ENCODE results near the gene RASGRF1.

Gene RASGRF1

GRCh38 chr15:79092382-79092781, 1.8 kb upstream of the RASGRF1 start:
- no peak for DNase-seq (ENCODE audit: extremely low spot score)
- POLR2A ChIA-PET, result no interaction called here
- CTCF ChIA-PET, result no interaction called here
- no peak for TF ChIP-seq BHLHE40 (IDR thresholded peaks at IDR 0.05; ENCODE audit: borderline replicate concordance)
- no peak for TF ChIP-seq TARDBP (IDR thresholded peaks at IDR 0.05)
- TF ChIP-seq PKNOX1 (IDR thresholded peaks at IDR 0.05), result no peak
- TF ChIP-seq NFRKB (IDR thresholded peaks at IDR 0.05), result no peak
- no peak for TF ChIP-seq SUZ12 (IDR thresholded peaks at IDR 0.05)
- no peak for TF ChIP-seq FOXM1 (IDR thresholded peaks at IDR 0.05; ENCODE audit: borderline replicate concordance)
- TF ChIP-seq L3MBTL2 (conservative IDR thresholded peaks at IDR 0.05), result no peak
- no peak for TF ChIP-seq ELF4 (IDR thresholded peaks at IDR 0.05)
- no peak for TF ChIP-seq FOXA1 (IDR thresholded peaks at IDR 0.05)
- no peak for TF ChIP-seq ARNT (IDR thresholded peaks at IDR 0.05)
- no peak for TF ChIP-seq ZNF384 (IDR thresholded peaks at IDR 0.05)
- TF ChIP-seq CTBP1 (IDR thresholded peaks at IDR 0.05; ENCODE audit: borderline replicate concordance), result no peak
- TF ChIP-seq FOXK2 (IDR thresholded peaks at IDR 0.05), result no peak
- TF ChIP-seq SP1 (IDR thresholded peaks at IDR 0.05), result no peak
- no peak for TF ChIP-seq LEF1 (IDR thresholded peaks at IDR 0.05; ENCODE audit: borderline replicate concordance)
- no peak for TF ChIP-seq HDGF (IDR thresholded peaks at IDR 0.05; ENCODE audit: borderline replicate concordance)

GRCh38 chr15:79091204-79091867, 756 bp upstream of the RASGRF1 start:
- CTCF ChIA-PET, result interaction anchor here (0.5 to 1.3 kb wide), 3 partner anchors 93 to 790 kb away, joined by 3 to 7 read pairs (median 3); no protein-coding TSS in a partner anchor
- peak; percentile 61 for DNase-seq (ENCODE audit: extremely low spot score)
- TF ChIP-seq SUZ12 (IDR thresholded peaks at IDR 0.05) (no peak), LEF1 (IDR thresholded peaks at IDR 0.05; ENCODE audit: borderline replicate concordance) (no peak), ZNF384 (IDR thresholded peaks at IDR 0.05) (no peak), BHLHE40 (IDR thresholded peaks at IDR 0.05; ENCODE audit: borderline replicate concordance) (no peak), ELF4 (IDR thresholded peaks at IDR 0.05) (no peak), NFRKB (IDR thresholded peaks at IDR 0.05) (no peak), FOXM1 (IDR thresholded peaks at IDR 0.05; ENCODE audit: borderline replicate concordance) (no peak), FOXA1 (IDR thresholded peaks at IDR 0.05) (no peak), HDGF (IDR thresholded peaks at IDR 0.05; ENCODE audit: borderline replicate concordance) (no peak), L3MBTL2 (conservative IDR thresholded peaks at IDR 0.05) (no peak), TARDBP (IDR thresholded peaks at IDR 0.05) (no peak), FOXK2 (IDR thresholded peaks at IDR 0.05) (no peak)
- POLR2A ChIA-PET, result no interaction called here

GRCh38 chr15:79089890-79090486, 592 bp downstream of the RASGRF1 start:
- ChIA-PET POLR2A (no interaction called here), CTCF (no interaction called here)
- no peak for DNase-seq (ENCODE audit: extremely low spot score)
- TF ChIP-seq SUZ12 (IDR thresholded peaks at IDR 0.05) (no peak), FOXK2 (IDR thresholded peaks at IDR 0.05) (no peak), PKNOX1 (IDR thresholded peaks at IDR 0.05) (no peak), TARDBP (IDR thresholded peaks at IDR 0.05) (no peak), HDGF (IDR thresholded peaks at IDR 0.05; ENCODE audit: borderline replicate concordance) (no peak), ELF4 (IDR thresholded peaks at IDR 0.05) (no peak), SP1 (IDR thresholded peaks at IDR 0.05) (no peak), CTBP1 (IDR thresholded peaks at IDR 0.05; ENCODE audit: borderline replicate concordance) (no peak), FOXM1 (IDR thresholded peaks at IDR 0.05; ENCODE audit: borderline replicate concordance) (no peak)

- peak; percentile 33 for DNase-seq (ENCODE audit: extremely low spot score)
- TF ChIP-seq PKNOX1 (IDR thresholded peaks at IDR 0.05) (no peak), ARNT (IDR thresholded peaks at IDR 0.05) (no peak), TARDBP (IDR thresholded peaks at IDR 0.05) (no peak), FOXM1 (IDR thresholded peaks at IDR 0.05; ENCODE audit: borderline replicate concordance) (no peak), NFRKB (IDR thresholded peaks at IDR 0.05) (no peak), L3MBTL2 (conservative IDR thresholded peaks at IDR 0.05) (no peak), HDGF (IDR thresholded peaks at IDR 0.05; ENCODE audit: borderline replicate concordance) (no peak), FOXA1 (IDR thresholded peaks at IDR 0.05) (no peak), SP1 (IDR thresholded peaks at IDR 0.05) (no peak), CTBP1 (IDR thresholded peaks at IDR 0.05; ENCODE audit: borderline replicate concordance) (no peak)
- ChIA-PET CTCF (no interaction called here), POLR2A (no interaction called here)
These were observed 1.2 kb downstream of the RASGRF1 start for GRCh38 chr15:79089331-79089889.

GRCh38 chr15:79088426-79089205, 2.0 kb downstream of the RASGRF1 start:
- ChIA-PET CTCF (no interaction called here), POLR2A (no interaction called here)
- no peak for DNase-seq (ENCODE audit: extremely low spot score)
- TF ChIP-seq ARNT (IDR thresholded peaks at IDR 0.05), result no peak
- TF ChIP-seq PKNOX1 (IDR thresholded peaks at IDR 0.05), result no peak
- no peak for TF ChIP-seq FOXA1 (IDR thresholded peaks at IDR 0.05)
- TF ChIP-seq BHLHE40 (IDR thresholded peaks at IDR 0.05; ENCODE audit: borderline replicate concordance), result no peak
- TF ChIP-seq L3MBTL2 (conservative IDR thresholded peaks at IDR 0.05), result no peak
- TF ChIP-seq TARDBP (IDR thresholded peaks at IDR 0.05), result no peak
- no peak for TF ChIP-seq SUZ12 (IDR thresholded peaks at IDR 0.05)
- TF ChIP-seq FOXK2 (IDR thresholded peaks at IDR 0.05), result no peak
- no peak for TF ChIP-seq ELF4 (IDR thresholded peaks at IDR 0.05)
- no peak for TF ChIP-seq SP1 (IDR thresholded peaks at IDR 0.05)
- TF ChIP-seq NFRKB (IDR thresholded peaks at IDR 0.05), result no peak
- TF ChIP-seq FOXM1 (IDR thresholded peaks at IDR 0.05; ENCODE audit: borderline replicate concordance), result no peak
